Measurements from ENCODE around the gene PRDM7. TPM values are rescaled to one million over a fixed set of nuclear protein-coding genes. Genes with fewer than 3 reads are reported as not detected.

The PRDM7 gene
- total RNA-seq, 2 donors from 2014 or later, result not detected

- intact Hi-C loops (cut with DNase I), result no loop called here
- ATAC-seq, result no peak
- DNase-seq, result no peak
Measured at GRCh38 chr16:90042946-90043514, 34.1 kb downstream of the PRDM7 start.

- no peak for DNase-seq
- no peak for ATAC-seq
- intact Hi-C loops (cut with DNase I), result no loop called here
Measured at GRCh38 chr16:90041896-90042473, 35.1 kb downstream of the PRDM7 start.

- ATAC-seq, result no peak
- intact Hi-C loops (cut with DNase I), result no loop called here
- DNase-seq, result no peak
Measured at GRCh38 chr16:90040152-90041023, 36.7 kb downstream of the PRDM7 start.

- ATAC-seq (peak in 1 of 2 donors; percentile 49), DNase-seq (no peak)
- intact Hi-C loops (cut with DNase I), result no loop called here
Measured at GRCh38 chr16:90037276-90037675, 39.9 kb downstream of the PRDM7 start.

GRCh38 chr16:90035902-90036301 is 41.2 kb downstream of the PRDM7 start:
- DNase-seq, result no peak
- intact Hi-C loops (cut with DNase I), result no loop called here
- ATAC-seq, result no peak

- ATAC-seq (no peak), DNase-seq (no peak)
- intact Hi-C loops (cut with DNase I), result no loop called here
Measured at GRCh38 chr16:90034504-90034903, 42.6 kb downstream of the PRDM7 start.

GRCh38 chr16:90033387-90033786 is 43.7 kb downstream of the PRDM7 start:
- intact Hi-C loops (cut with DNase I), result no loop called here
- DNase-seq, result no peak

GRCh38 chr16:90032674-90033331 is 44.3 kb downstream of the PRDM7 start:
- DNase-seq (no peak), ATAC-seq (no peak)
- intact Hi-C loops (cut with DNase I), result no loop called here

More at GRCh38 chr16:90033387-90033786, 43.7 kb downstream of the PRDM7 start:
- no peak for ATAC-seq

GRCh38 chr16:90031931-90032673 is 45.0 kb downstream of the PRDM7 start:
- peak; percentile 14 to 33 for ATAC-seq
- no peak for DNase-seq
- intact Hi-C loops (cut with DNase I), result no loop called here

- intact Hi-C loops (cut with DNase I), result no loop called here
- ATAC-seq (peak; percentile 17 to 23), DNase-seq (no peak)
Measured at GRCh38 chr16:90031186-90031930, 45.8 kb downstream of the PRDM7 start.

GRCh38 chr16:90028985-90029384 is 48.1 kb downstream of the PRDM7 start:
- ATAC-seq (no peak), DNase-seq (no peak)
- intact Hi-C loops (cut with DNase I), result no loop called here

- DNase-seq (no peak), ATAC-seq (no peak)
- intact Hi-C loops (cut with DNase I), result no loop called here
Measured at GRCh38 chr16:90027611-90028010, 49.5 kb downstream of the PRDM7 start.

GRCh38 chr16:90026135-90026534 is 51.0 kb downstream of the PRDM7 start:
- intact Hi-C loops (cut with DNase I), result no loop called here
- DNase-seq (no peak), ATAC-seq (no peak)

GRCh38 chr16:90023078-90023447 is 54.1 kb downstream of the PRDM7 start:
- intact Hi-C loops (cut with DNase I), result no loop called here
- DNase-seq (no peak), ATAC-seq (peak; percentile 14 to 21)

- DNase-seq (peak; percentile 96), ATAC-seq (peak; percentile 92 to 96)
- intact Hi-C loops (cut with DNase I), result no loop called here
Measured at GRCh38 chr16:90022209-90023077, 54.7 kb downstream of the PRDM7 start.

- DNase-seq, result no peak
- intact Hi-C loops (cut with DNase I), result no loop called here
- no peak for ATAC-seq
Measured at GRCh38 chr16:90020838-90021382, 56.2 kb downstream of the PRDM7 start.

- intact Hi-C loops (cut with DNase I), result no loop called here
- DNase-seq, result no peak
- ATAC-seq, result no peak
Measured at GRCh38 chr16:90020260-90020837, 56.8 kb downstream of the PRDM7 start.
